GM21423 (cell line): ENCODE measurements around the gene TMC5.
"Not testable (repeated sequence)": the region's sequence is repeated elsewhere in the genome, so short reads cannot be mapped to it uniquely, and the experiment has no call there.

Experiments
- ATAC-seq: cut with Tn5 transposase; IDR thresholded peaks from one replicate; pipeline ENCODE4 v1.9.1; 2021; ENCODE audit warnings: mild to moderate bottlenecking, moderate library complexity; ENCODE audit not compliant: unreplicated experiment

The TMC5 gene

GRCh38 chr16:19540241-19540970 is 122.7 kb downstream of the TMC5 start:
- no peak for ATAC-seq

GRCh38 chr16:19542138-19542821 is 124.6 kb downstream of the TMC5 start:
- ATAC-seq = no peak

GRCh38 chr16:19543278-19543996 is 125.8 kb downstream of the TMC5 start:
- ATAC-seq = not testable (repeated sequence)

GRCh38 chr16:19548144-19548543 is 130.5 kb downstream of the TMC5 start:
- no peak for ATAC-seq
